GM19239 (cell line): ENCODE data around the gene VCAN.

Source experiments
- DNase-seq: peaks from one replicate; pipeline ENCODE4 v3.0.0; 2011; ENCODE audit warnings: low spot score; ENCODE audit not compliant: insufficient read length
- FAIRE-seq: peaks from 2 replicates; lab custom pipeline; 2011; peaks lifted over from hg19 to GRCh38; lab: Jason Lieb, UNC

The VCAN gene

DNA sequence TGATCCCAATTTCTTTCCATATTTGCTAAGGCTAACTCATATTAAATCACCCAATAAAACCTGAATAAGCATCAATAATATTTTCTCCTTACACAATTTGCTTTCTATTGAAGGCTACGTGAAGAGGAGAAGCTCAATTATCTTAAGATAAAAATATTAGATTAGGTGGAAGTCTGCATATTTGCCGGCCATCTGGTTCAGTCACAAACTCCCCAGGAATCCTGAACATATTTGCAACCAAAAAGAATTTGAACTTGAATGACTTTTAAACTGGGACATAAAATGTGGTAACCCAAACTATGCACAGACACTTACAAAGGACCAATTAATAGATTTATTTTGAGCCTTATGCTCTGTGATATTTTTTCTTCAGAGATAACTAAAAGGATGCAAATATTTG, 156.8 kb downstream of the VCAN start:
- no peak for FAIRE-seq
- no peak for DNase-seq
